ENCODE data around the gene DNAJB2. TPM values are rescaled to one million over a fixed set of nuclear protein-coding genes. Genes with fewer than 3 reads are reported as not detected.

The DNAJB2 gene
- total RNA-seq, 1 experiment from 2014 or later: 36.2 TPM

DNA sequence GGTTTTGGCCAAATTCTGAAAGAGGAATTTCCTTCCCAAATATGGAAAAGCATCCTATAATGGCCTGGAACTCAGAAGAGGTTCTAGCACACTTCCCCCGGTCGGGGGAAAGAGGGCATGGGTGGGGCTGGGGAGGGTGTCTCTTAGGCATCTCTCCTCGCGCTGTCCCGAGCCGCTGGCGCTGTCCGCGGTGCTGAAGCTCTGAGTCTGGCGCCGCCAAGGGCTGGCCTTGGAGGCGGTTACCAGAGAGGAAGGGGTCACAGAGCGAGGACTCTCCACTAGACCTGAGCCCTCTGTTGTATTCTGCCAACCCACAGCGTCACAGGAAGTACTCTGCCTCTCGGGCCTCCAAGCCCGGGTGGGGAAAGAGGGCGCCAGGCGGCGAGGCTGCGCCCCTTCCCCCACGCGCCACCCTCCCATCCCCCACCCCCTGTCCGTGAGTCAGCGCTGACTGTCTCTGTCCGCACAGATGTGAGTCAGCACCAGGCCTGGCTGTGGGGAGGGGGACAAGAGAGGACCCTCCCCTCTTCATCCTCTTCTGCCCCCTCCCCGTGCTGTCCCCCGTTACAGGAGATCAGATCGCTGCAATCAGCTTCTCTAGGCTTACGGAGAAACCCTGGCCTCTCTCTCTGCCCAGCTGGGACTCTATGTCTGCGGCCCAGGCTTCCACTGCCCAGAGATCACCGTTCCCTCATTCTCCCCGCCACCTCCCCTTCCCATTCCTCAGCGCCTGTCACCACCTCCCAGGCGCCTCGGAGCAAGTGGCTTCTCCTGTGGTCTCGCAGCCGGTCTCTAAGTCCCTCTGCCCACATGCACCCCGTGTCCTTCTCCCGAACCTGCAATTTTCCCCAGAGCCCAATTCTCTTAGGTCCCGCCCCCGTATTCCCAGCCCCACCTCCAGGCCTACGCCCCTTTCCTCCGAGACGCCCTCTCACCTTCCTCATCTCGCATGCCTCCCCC lies 29.3 kb downstream of the DNAJB2 start:
- Histone ChIP-seq H2AFZ (ENCODE audit: low read depth, low read length, poor library complexity, severe bottlenecking) (no peak overlapping the region), H3K27me3 (ENCODE audit: insufficient read depth, low read length) (peaks cover 37% of the 10 kb centered on the region), H3K4me1 (ENCODE audit: control insufficient read depth in 1 of 2, insufficient read depth in 2 of 2, low read length in 2 of 2) (peaks cover 0 to 12% of the 10 kb centered on the region in 2 experiments; a peak in 2 of 4 replicates), H3K9me2 (ENCODE audit: insufficient read depth) (no peaks in the 10 kb centered on the region), H3K4me3 (replicated peaks in 1 of 2; ENCODE audit: low read depth in 1 of 2, low read length in 2 of 2) (peak overlapping the region in 1 of 2 experiments; percentile 12; a peak in 1 of 4 replicates), H3K36me3 (ENCODE audit: control insufficient read depth in 1 of 2, insufficient read depth in 2 of 2, low read length in 2 of 2) (no peaks in the 10 kb centered on the region), H3K9ac (ENCODE audit: low read length) (no peak overlapping the region), H3K79me2 (ENCODE audit: insufficient read depth, low read length) (no peaks in the 10 kb centered on the region), H3K9me3 (ENCODE audit: control insufficient read depth in 1 of 2, insufficient read depth in 1 of 2, low read depth in 1 of 2, low read length in 2 of 2) (no peaks in the 10 kb centered on the region; a peak in 1 of 4 replicates), H3K27ac (ENCODE audit: low read depth, low read length) (no peak overlapping the region), H4K20me1 (ENCODE audit: insufficient read depth) (no peaks in the 10 kb centered on the region), H3K4me2 (ENCODE audit: low read length) (peak overlapping the region; percentile 62)
- ATAC-seq: peak; percentile 95
- ChIA-PET RAD21 (ENCODE audit: low non-redundant PET in 1 of 2, low total read pairs in 2 of 2, uncharacterized antibody in 2 of 2, unreplicated experiment in 2 of 2) (interaction anchor here in 1 of 2 experiments (0.6 kb wide), 1 partner anchor 153 kb away, joined by 3 read pairs; no protein-coding TSS in a partner anchor), POLR2A (no interaction called here), CTCF (interaction anchor here (1.0 to 1.4 kb wide), 2 partner anchors 10 to 14 kb away, joined by 3 to 6 read pairs; no protein-coding TSS in a partner anchor)
- intact Hi-C loops (cut with micrococcal nuclease): loop anchor here (5.0 kb wide), 1 partner anchor 261 kb away; no protein-coding TSS in a partner anchor
- BruUV-seq (replicated peaks): no TSS peak
- DNase-seq (ENCODE audit: low read depth, low spot score): peak; percentile 29
- TF ChIP-seq, protein P1, sequence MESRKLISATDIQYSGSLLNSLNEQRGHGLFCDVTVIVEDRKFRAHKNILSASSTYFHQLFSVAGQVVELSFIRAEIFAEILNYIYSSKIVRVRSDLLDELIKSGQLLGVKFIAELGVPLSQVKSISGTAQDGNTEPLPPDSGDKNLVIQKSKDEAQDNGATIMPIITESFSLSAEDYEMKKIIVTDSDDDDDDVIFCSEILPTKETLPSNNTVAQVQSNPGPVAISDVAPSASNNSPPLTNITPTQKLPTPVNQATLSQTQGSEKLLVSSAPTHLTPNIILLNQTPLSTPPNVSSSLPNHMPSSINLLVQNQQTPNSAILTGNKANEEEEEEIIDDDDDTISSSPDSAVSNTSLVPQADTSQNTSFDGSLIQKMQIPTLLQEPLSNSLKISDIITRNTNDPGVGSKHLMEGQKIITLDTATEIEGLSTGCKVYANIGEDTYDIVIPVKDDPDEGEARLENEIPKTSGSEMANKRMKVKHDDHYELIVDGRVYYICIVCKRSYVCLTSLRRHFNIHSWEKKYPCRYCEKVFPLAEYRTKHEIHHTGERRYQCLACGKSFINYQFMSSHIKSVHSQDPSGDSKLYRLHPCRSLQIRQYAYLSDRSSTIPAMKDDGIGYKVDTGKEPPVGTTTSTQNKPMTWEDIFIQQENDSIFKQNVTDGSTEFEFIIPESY (IDR thresholded peaks at IDR 0.05; ENCODE audit: extremely low read depth, insufficient replicate concordance, low read length): no peak
- no peak for TF ChIP-seq CEBPB (IDR thresholded peaks at IDR 0.05; ENCODE audit: low read depth)
- peak; percentile 82 for TF ChIP-seq FOSL1 (IDR thresholded peaks at IDR 0.05; ENCODE audit: low read depth)
- no peak for TF ChIP-seq POLR2AphosphoS5 (IDR thresholded peaks at IDR 0.05; ENCODE audit: low read depth, low read length)
- no peak for TF ChIP-seq YY1 (IDR thresholded peaks at IDR 0.05; ENCODE audit: extremely low read depth, insufficient replicate concordance, low read depth, low read length)
- no peak for TF ChIP-seq SRF (IDR thresholded peaks at IDR 0.05; ENCODE audit: low read depth)
- TF ChIP-seq, protein P2, sequence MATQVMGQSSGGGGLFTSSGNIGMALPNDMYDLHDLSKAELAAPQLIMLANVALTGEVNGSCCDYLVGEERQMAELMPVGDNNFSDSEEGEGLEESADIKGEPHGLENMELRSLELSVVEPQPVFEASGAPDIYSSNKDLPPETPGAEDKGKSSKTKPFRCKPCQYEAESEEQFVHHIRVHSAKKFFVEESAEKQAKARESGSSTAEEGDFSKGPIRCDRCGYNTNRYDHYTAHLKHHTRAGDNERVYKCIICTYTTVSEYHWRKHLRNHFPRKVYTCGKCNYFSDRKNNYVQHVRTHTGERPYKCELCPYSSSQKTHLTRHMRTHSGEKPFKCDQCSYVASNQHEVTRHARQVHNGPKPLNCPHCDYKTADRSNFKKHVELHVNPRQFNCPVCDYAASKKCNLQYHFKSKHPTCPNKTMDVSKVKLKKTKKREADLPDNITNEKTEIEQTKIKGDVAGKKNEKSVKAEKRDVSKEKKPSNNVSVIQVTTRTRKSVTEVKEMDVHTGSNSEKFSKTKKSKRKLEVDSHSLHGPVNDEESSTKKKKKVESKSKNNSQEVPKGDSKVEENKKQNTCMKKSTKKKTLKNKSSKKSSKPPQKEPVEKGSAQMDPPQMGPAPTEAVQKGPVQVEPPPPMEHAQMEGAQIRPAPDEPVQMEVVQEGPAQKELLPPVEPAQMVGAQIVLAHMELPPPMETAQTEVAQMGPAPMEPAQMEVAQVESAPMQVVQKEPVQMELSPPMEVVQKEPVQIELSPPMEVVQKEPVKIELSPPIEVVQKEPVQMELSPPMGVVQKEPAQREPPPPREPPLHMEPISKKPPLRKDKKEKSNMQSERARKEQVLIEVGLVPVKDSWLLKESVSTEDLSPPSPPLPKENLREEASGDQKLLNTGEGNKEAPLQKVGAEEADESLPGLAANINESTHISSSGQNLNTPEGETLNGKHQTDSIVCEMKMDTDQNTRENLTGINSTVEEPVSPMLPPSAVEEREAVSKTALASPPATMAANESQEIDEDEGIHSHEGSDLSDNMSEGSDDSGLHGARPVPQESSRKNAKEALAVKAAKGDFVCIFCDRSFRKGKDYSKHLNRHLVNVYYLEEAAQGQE (IDR thresholded peaks at IDR 0.05; ENCODE audit: low read depth): peak; percentile 98
- TF ChIP-seq ZNF274 (IDR thresholded peaks at IDR 0.05; ENCODE audit: low read depth, low read length): no peak
- no peak for TF ChIP-seq SP1 (IDR thresholded peaks at IDR 0.05; ENCODE audit: low read depth)
- no peak for TF ChIP-seq EZH2phosphoT487 (IDR thresholded peaks at IDR 0.05; ENCODE audit: borderline replicate concordance)
- TF ChIP-seq, protein P3, sequence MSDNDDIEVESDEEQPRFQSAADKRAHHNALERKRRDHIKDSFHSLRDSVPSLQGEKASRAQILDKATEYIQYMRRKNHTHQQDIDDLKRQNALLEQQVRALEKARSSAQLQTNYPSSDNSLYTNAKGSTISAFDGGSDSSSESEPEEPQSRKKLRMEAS (IDR thresholded peaks at IDR 0.05): no peak
- TF ChIP-seq JUND (IDR thresholded peaks at IDR 0.05): peak; percentile 41; the same call in 1 of the 2 replicates
- TF ChIP-seq TCF7L2 (IDR thresholded peaks at IDR 0.05; ENCODE audit: borderline replicate concordance, extremely low read depth, insufficient read depth, insufficient read length): no peak
- no peak for TF ChIP-seq CBX3 (IDR thresholded peaks at IDR 0.05; ENCODE audit: low read depth)
- no peak for TF ChIP-seq RAD21 (IDR thresholded peaks at IDR 0.05; ENCODE audit: low read depth)
- no peak for TF ChIP-seq EZH2 (IDR thresholded peaks at IDR 0.05)
- no peak for TF ChIP-seq POLR2A (IDR thresholded peaks at IDR 0.05; ENCODE audit: borderline replicate concordance, extremely low read depth, insufficient read depth, insufficient read length)
- no peak for TF ChIP-seq SIN3A (IDR thresholded peaks at IDR 0.05; ENCODE audit: low read depth)
